ENCODE data around the gene CSH2.

DNA sequence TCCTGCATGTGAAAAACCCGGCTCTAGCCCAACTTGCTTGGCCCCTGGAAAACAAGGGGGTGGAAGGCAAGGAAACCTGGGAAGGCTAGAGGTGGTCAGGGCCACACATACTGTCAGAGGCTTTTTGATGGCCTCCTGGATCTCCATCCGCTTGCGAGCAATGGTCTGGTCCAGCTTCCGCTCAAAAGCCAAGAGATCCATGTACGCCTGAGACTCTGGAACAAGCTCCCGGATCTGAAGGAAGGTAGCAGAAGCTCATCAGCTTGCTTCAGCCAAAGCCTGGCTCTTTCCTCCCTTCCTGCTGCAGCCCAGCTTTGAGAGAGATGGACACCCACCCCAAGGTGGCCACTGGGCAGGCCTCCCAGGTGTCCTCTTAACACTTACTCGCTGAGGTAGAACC, 36.7 kb downstream of the CSH2 start:
- TF ChIP-seq, protein P1, sequence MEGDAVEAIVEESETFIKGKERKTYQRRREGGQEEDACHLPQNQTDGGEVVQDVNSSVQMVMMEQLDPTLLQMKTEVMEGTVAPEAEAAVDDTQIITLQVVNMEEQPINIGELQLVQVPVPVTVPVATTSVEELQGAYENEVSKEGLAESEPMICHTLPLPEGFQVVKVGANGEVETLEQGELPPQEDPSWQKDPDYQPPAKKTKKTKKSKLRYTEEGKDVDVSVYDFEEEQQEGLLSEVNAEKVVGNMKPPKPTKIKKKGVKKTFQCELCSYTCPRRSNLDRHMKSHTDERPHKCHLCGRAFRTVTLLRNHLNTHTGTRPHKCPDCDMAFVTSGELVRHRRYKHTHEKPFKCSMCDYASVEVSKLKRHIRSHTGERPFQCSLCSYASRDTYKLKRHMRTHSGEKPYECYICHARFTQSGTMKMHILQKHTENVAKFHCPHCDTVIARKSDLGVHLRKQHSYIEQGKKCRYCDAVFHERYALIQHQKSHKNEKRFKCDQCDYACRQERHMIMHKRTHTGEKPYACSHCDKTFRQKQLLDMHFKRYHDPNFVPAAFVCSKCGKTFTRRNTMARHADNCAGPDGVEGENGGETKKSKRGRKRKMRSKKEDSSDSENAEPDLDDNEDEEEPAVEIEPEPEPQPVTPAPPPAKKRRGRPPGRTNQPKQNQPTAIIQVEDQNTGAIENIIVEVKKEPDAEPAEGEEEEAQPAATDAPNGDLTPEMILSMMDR (IDR thresholded peaks at IDR 0.05; ENCODE audit: low read depth, low read length, poor library complexity, severe bottlenecking): no peak
- TF ChIP-seq EZH2phosphoT487 (IDR thresholded peaks at IDR 0.05; ENCODE audit: borderline replicate concordance, low read length): no peak
